K562 (cell line): Measurements from ENCODE around the gene TTLL10.

Experiments used
- ATF3 ChIP-seq, 2 experiments: fragments of 450-650 bp in 1 of 2; sonication (generic) in 1 of 2; formaldehyde crosslinking in 1 of 2; IDR thresholded peaks in 1 of 2; conservative IDR thresholded peaks in 1 of 2; 2 replicates each; pipeline versions ENCODE4 v1.6.1 to v1.8.1; 2016 to 2023; ENCODE audit warnings: mild to moderate bottlenecking in 2 of 2, moderate library complexity in 2 of 2, inconsistent platforms in 1 of 2, missing genetic modification reagents in 1 of 2
- CTCFL ChIP-seq: IDR thresholded peaks from 2 replicates; pipeline ENCODE4 v1.6.1; 2011; ENCODE audit warnings: borderline replicate concordance, low read depth, mild to moderate bottlenecking, moderate library complexity, low read length; ENCODE audit not compliant: insufficient read depth, poor library complexity, severe bottlenecking
- EP300 ChIP-seq: IDR thresholded peaks from 2 replicates; pipeline ENCODE4 v1.6.1; 2012; ENCODE audit warnings: low read length, improper control_type of control experiment
- FOXP1 ChIP-seq: sonication (generic); formaldehyde crosslinking; IDR thresholded peaks from 2 replicates; pipeline ENCODE4 v1.8.0; 2022; ENCODE audit warnings: mild to moderate bottlenecking, missing genetic modification reagents
- NFE2L1 ChIP-seq: fragments of 450-650 bp; IDR thresholded peaks from 2 replicates; pipeline ENCODE4 v1.6.1; 2016; ENCODE audit warnings: missing genetic modification characterization, low read depth, mild to moderate bottlenecking, missing compliant biosample characterization, moderate library complexity, borderline replicate concordance
- NR2F6 ChIP-seq: fragments of 450-650 bp; formaldehyde crosslinking; IDR thresholded peaks from 2 replicates; pipeline ENCODE4 v1.4.0; 2020; ENCODE audit warnings: mild to moderate bottlenecking
- PHB2 ChIP-seq: fragments of 450-650 bp; IDR thresholded peaks from 2 replicates; pipeline ENCODE4 v1.6.1; 2017; ENCODE audit warnings: low read depth
- POLR2A ChIP-seq: fragments of 450-650 bp; conservative IDR thresholded peaks from 2 replicates; pipeline ENCODE4 v1.6.1; 2016
- POLR2G ChIP-seq: fragments of 200-400 bp; formaldehyde crosslinking; IDR thresholded peaks from 2 replicates; pipeline ENCODE4 v1.6.1; 2017; ENCODE audit warnings: low read depth, mild to moderate bottlenecking, antibody characterized with exemption, low read length, moderate library complexity
- SAFB ChIP-seq: fragments of 200-400 bp; formaldehyde crosslinking; IDR thresholded peaks from 2 replicates; pipeline ENCODE4 v1.6.1; 2017; ENCODE audit warnings: low read depth, low read length, borderline replicate concordance
- SMAD4 ChIP-seq: fragments of 250-450 bp; sonication (Bioruptor Pico); conservative IDR thresholded peaks from 2 replicates; pipeline ENCODE4 v1.8.0; 2021; ENCODE audit warnings: inconsistent platforms, mild to moderate bottlenecking, moderate library complexity
- TCF7 ChIP-seq: sonication (generic); IDR thresholded peaks from 2 replicates; pipeline ENCODE4 v1.6.1; 2016; ENCODE audit warnings: antibody characterized with exemption, borderline replicate concordance
- ZNF253 ChIP-seq: fragments of 250-450 bp; sonication (Bioruptor Pico); conservative IDR thresholded peaks from 2 replicates; pipeline ENCODE4 v1.6.1; 2021; ENCODE audit warnings: mild to moderate bottlenecking

- TF ChIP-seq ZNF253: no peak
- TF ChIP-seq TCF7: no peak
- no peak for TF ChIP-seq POLR2G
- TF ChIP-seq NR2F6: no peak
- no peak for TF ChIP-seq CTCFL
- no peak for TF ChIP-seq FOXP1 (CRISPR knock-in tag)
- no peak for TF ChIP-seq NFE2L1 (tag)
- no peak for TF ChIP-seq SMAD4 (CRISPR knock-in tag)
- no peak for TF ChIP-seq POLR2A
- no peak for TF ChIP-seq ATF3 (IDR thresholded peaks at IDR 0.05)
- TF ChIP-seq ATF3 (CRISPR knock-in tag; conservative IDR thresholded peaks at IDR 0.05): no peak
- no peak for TF ChIP-seq EP300
- no peak for TF ChIP-seq PHB2
- TF ChIP-seq SAFB: no peak
Measured at GRCh38 chr1:1164701-1165451, 8.8 kb upstream of the TTLL10 start.
